GM23338 (cell line): ENCODE data around the gene SLC2A5. TPM values are rescaled to one million over a fixed set of nuclear protein-coding genes. Genes with fewer than 3 reads are reported as not detected.
A peak's percentile ranks its signal among the peaks of the same experiment; 100 is the strongest.

Experiments used
- ATAC-seq: fragments of 200-7000 bp; cut with Tn5 transposase; 3 replicates; pipeline ENCODE4 v1.9.1; 2020
- DNase-seq: peaks from one replicate; pipeline ENCODE4 v3.0.0-alpha.2; 2015; ENCODE audit warnings: low spot score
- H2AFZ ChIP-seq: fragments of 200-600 bp; sonication (generic); 2 replicates; pipeline ENCODE4 v1.8.0; 2016; ENCODE audit warnings: antibody characterized with exemption, mild to moderate bottlenecking, moderate library complexity
- H3F3A ChIP-seq: fragments of 200-600 bp; sonication (generic); replicated peaks from 2 replicates; pipeline ENCODE4 v1.8.0; 2017; ENCODE audit warnings: antibody characterized with exemption, mixed run types, low read depth
- H3K27ac ChIP-seq: fragments of 200-600 bp; sonication (generic); 2 replicates; pipeline ENCODE4 v1.6.1; 2016; ENCODE audit warnings: low read depth
- H3K27me3 ChIP-seq: fragments of 200-600 bp; sonication (generic); 2 replicates; pipeline ENCODE4 v1.8.0; 2016; ENCODE audit warnings: mild to moderate bottlenecking, mixed run types, moderate library complexity; ENCODE audit not compliant: insufficient read depth
- H3K36me3 ChIP-seq: fragments of 200-600 bp; sonication (generic); 2 replicates; pipeline ENCODE4 v1.8.0; 2016; ENCODE audit warnings: mild to moderate bottlenecking; ENCODE audit not compliant: insufficient read depth
- H3K4me1 ChIP-seq: fragments of 200-600 bp; sonication (generic); 2 replicates; pipeline ENCODE4 v1.8.0; 2016; ENCODE audit warnings: mild to moderate bottlenecking, moderate library complexity; ENCODE audit not compliant: insufficient read depth
- H3K4me2 ChIP-seq: fragments of 200-600 bp; sonication (generic); 2 replicates; pipeline ENCODE4 v1.7.1; 2017; ENCODE audit warnings: mixed run types
- H3K4me3 ChIP-seq: fragments of 200-600 bp; sonication (generic); 2 replicates; pipeline ENCODE4 v1.6.1; 2016; ENCODE audit warnings: mixed run types
- H3K79me2 ChIP-seq: fragments of 200-600 bp; sonication (generic); replicated peaks from 2 replicates; pipeline ENCODE4 v1.8.0; 2017; ENCODE audit warnings: mild to moderate bottlenecking; ENCODE audit not compliant: insufficient read depth
- H3K9me2 ChIP-seq: fragments of 200-600 bp; sonication (generic); 2 replicates; pipeline ENCODE4 v1.8.0; 2017; ENCODE audit not compliant: insufficient read depth
- H4K20me1 ChIP-seq: fragments of 200-600 bp; sonication (generic); replicated peaks from 2 replicates; pipeline ENCODE4 v1.8.0; 2017; ENCODE audit warnings: mild to moderate bottlenecking; ENCODE audit not compliant: insufficient read depth
- H3K27ac Mint-ChIP-seq: 2 replicates; pipeline ENCODE4 v1.8.0; 2020; ENCODE audit warnings: inconsistent platforms, mild to moderate bottlenecking, moderate library complexity, mixed read lengths
- H3K27me3 Mint-ChIP-seq: 3 replicates; pipeline ENCODE4 v1.8.0; 2022; ENCODE audit warnings: low read depth, mild to moderate bottlenecking, moderate library complexity, mixed read lengths, inconsistent platforms; ENCODE audit not compliant: insufficient read depth, poor library complexity
- H3K36me3 Mint-ChIP-seq: 3 replicates; pipeline ENCODE4 v1.8.0; 2021; ENCODE audit warnings: low read depth, mild to moderate bottlenecking, inconsistent platforms, moderate library complexity, mixed read lengths
- H3K4me1 Mint-ChIP-seq: 3 replicates; pipeline ENCODE4 v1.8.0; 2020; ENCODE audit warnings: mild to moderate bottlenecking, inconsistent platforms, mixed read lengths
- H3K4me3 Mint-ChIP-seq: 3 replicates; pipeline ENCODE4 v1.8.0; 2021; ENCODE audit warnings: moderate library complexity, mild to moderate bottlenecking, inconsistent platforms, mixed read lengths
- H3K9me3 Mint-ChIP-seq: 3 replicates; pipeline ENCODE4 v1.8.0; 2020; ENCODE audit warnings: moderate library complexity, mild to moderate bottlenecking, inconsistent platforms, mixed read lengths
- CREB1 ChIP-seq: fragments of 250-450 bp; sonication (Bioruptor Pico); IDR thresholded peaks from 2 replicates; pipeline ENCODE4 v1.5.0; 2020; ENCODE audit warnings: low read depth, mild to moderate bottlenecking, moderate library complexity
- EZH2 ChIP-seq: fragments of 200-600 bp; sonication (generic); IDR thresholded peaks from one replicate; pipeline ENCODE4 v1.8.0; 2017; ENCODE audit warnings: antibody characterized with exemption, mild to moderate bottlenecking, low read depth; ENCODE audit not compliant: unreplicated experiment
- EZH2phosphoT487 ChIP-seq: fragments of 200-600 bp; sonication (generic); IDR thresholded peaks from one replicate; pipeline ENCODE4 v1.8.1; 2018; ENCODE audit warnings: antibody characterized with exemption; ENCODE audit not compliant: unreplicated experiment
- JUNB ChIP-seq: IDR thresholded peaks from one replicate; pipeline ENCODE4 v1.6.1; 2016; ENCODE audit warnings: antibody characterized with exemption; ENCODE audit not compliant: unreplicated experiment
- NANOG ChIP-seq: IDR thresholded peaks from 2 replicates; pipeline ENCODE4 v1.6.1; 2016; ENCODE audit warnings: antibody characterized with exemption, borderline replicate concordance
- STAT1 ChIP-seq: IDR thresholded peaks from one replicate; pipeline ENCODE4 v1.6.1; 2016; ENCODE audit warnings: antibody characterized with exemption; ENCODE audit not compliant: unreplicated experiment
- ZNF331 ChIP-seq: fragments of 250-450 bp; sonication (Bioruptor Pico); IDR thresholded peaks from 2 replicates; pipeline ENCODE4 v1.5.0; 2020; ENCODE audit warnings: low read depth, mild to moderate bottlenecking, moderate library complexity
- polyA plus RNA-seq: library from polyadenylated mRNA; unstranded; fragments of >200 nt; fragmentation: Nextera tagmentation; extraction: Ambion mirVana; gene quantifications from 2 replicates; pipeline ENCODE4 v1.2.1, GENCODE V29; 2016
- total RNA-seq: library from RNA; depleted of rRNA; stranded (reverse); fragments of >200 nt; shearing (Covaris generic); gene quantifications from 2 replicates; pipeline ENCODE4 v1.2.3, GENCODE V29; 2014
- TF ChIP-seq, protein P1 (sequence below): IDR thresholded peaks from 2 replicates; pipeline ENCODE4 v1.6.1; 2016; ENCODE audit warnings: antibody characterized with exemption
- TF ChIP-seq, protein P2 (sequence below): IDR thresholded peaks from one replicate; pipeline ENCODE4 v1.6.1; 2018; ENCODE audit warnings: antibody characterized with exemption; ENCODE audit not compliant: unreplicated experiment
- TF ChIP-seq, protein P3 (sequence below), 2 experiments: fragments of 200-600 bp in 1 of 2; sonication (generic) in 1 of 2; conservative IDR thresholded peaks; 2 replicates each; pipeline versions ENCODE4 v1.5.1 to v1.6.1; 2016 to 2017; ENCODE audit warnings: antibody characterized with exemption in 2 of 2, low read depth in 2 of 2, mild to moderate bottlenecking in 2 of 2, moderate library complexity in 1 of 2
- TF ChIP-seq, protein P4 (sequence below): fragments of 250-450 bp; sonication (Bioruptor Pico); IDR thresholded peaks from 2 replicates; pipeline ENCODE4 v1.5.0; 2020; ENCODE audit warnings: mild to moderate bottlenecking, moderate library complexity

SLC2A5 gene
- total and polyA plus RNA-seq, 2 experiments from 2014 or later, result 0.03 TPM; not detected in 1

DNA sequence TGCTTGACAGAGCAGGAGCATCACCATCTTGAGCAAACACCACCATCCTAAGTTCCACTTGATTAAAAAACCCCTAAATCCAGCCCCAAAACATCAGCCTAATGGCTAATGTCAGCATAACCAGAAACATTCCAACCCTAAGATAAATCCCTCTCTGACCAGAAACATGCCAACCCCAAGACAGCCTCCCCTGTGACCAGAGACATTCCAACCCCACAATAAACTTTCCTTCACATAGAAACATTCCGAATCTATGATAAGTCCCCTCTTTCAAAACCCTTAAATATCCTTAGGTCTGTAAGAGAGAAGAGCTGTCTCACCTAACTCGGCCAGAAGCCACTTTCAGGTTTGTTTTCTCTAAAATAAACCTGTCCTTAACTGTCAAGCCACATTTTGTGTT lies 17.4 kb upstream of the SLC2A5 start:
- no peak for ATAC-seq
- Mint-ChIP-seq H3K36me3 (peaks cover 14% of the 10 kb centered on the region), H3K4me1 (peaks cover 7% of the 10 kb centered on the region; the same call in 2 of the 3 replicates), H3K9me3 (peaks cover 27% of the 10 kb centered on the region), H3K4me3 (no peak overlapping the region), H3K27me3 (no peaks in the 10 kb centered on the region), H3K27ac (no peak overlapping the region)
- Histone ChIP-seq H3K27me3 (no peaks in the 10 kb centered on the region), H2AFZ (no peak overlapping the region), H3K4me1 (no peaks in the 10 kb centered on the region; the same call in 1 of the 2 replicates), H3K79me2 (no peaks in the 10 kb centered on the region), H3K9me2 (no peaks in the 10 kb centered on the region), H3K4me3 (no peak overlapping the region), H3F3A (no peaks in the 10 kb centered on the region), H3K36me3 (no peaks in the 10 kb centered on the region), H3K4me2 (no peak overlapping the region), H4K20me1 (no peaks in the 10 kb centered on the region), H3K27ac (no peak overlapping the region)
- DNase-seq, result no peak
- TF ChIP-seq NANOG (no peak), ZNF331 (CRISPR knock-in tag) (no peak), EZH2phosphoT487 (no peak), EZH2 (no peak), JUNB (no peak)
- TF ChIP-seq, protein P1, sequence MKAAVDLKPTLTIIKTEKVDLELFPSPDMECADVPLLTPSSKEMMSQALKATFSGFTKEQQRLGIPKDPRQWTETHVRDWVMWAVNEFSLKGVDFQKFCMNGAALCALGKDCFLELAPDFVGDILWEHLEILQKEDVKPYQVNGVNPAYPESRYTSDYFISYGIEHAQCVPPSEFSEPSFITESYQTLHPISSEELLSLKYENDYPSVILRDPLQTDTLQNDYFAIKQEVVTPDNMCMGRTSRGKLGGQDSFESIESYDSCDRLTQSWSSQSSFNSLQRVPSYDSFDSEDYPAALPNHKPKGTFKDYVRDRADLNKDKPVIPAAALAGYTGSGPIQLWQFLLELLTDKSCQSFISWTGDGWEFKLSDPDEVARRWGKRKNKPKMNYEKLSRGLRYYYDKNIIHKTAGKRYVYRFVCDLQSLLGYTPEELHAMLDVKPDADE, result no peak

DNA sequence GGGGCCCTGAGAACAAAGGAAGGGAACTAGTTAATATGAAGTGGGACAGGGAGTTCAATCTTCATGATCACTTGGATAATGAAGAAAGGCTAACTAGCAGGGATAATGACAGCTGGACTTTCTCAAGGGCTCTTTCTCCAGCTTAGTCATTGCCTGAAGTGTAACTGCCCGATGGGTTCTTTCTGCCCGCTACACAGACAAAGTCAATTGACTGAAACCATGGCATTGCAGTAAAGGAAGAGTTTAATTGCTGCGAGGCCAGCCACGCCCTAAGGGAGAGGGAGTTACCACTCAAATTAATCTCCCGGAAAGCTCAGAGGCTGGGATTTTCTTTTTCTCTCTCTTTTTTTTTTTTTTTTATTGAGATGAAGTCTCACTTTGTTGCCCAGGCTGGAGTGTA lies 16.6 kb upstream of the SLC2A5 start:
- no peaks in the 10 kb centered on the region for H3K9me2 ChIP-seq
- no peaks in the 10 kb centered on the region for H3K36me3 ChIP-seq
- H3F3A ChIP-seq, result no peaks in the 10 kb centered on the region
- ATAC-seq (no peak), DNase-seq (no peak)
- H3K79me2 ChIP-seq, result no peaks in the 10 kb centered on the region
- no peaks in the 10 kb centered on the region for H4K20me1 ChIP-seq
- peaks cover 14% of the 10 kb centered on the region for H3K36me3 Mint-ChIP-seq
- peaks cover 7% of the 10 kb centered on the region; the same call in 2 of the 3 replicates for H3K4me1 Mint-ChIP-seq
- no peak overlapping the region for H3K4me2 ChIP-seq
- H3K27me3 ChIP-seq, result no peaks in the 10 kb centered on the region
- no peaks in the 10 kb centered on the region; the same call in 1 of the 2 replicates for H3K4me1 ChIP-seq
- no peak overlapping the region for H3K4me3 ChIP-seq
- H2AFZ ChIP-seq, result 0 out of 2 replicates have a peak overlapping the region, but pooled peaks have one; percentile 59
- no peaks in the 10 kb centered on the region for H3K27me3 Mint-ChIP-seq
- H3K9me3 Mint-ChIP-seq, result peaks cover 27% of the 10 kb centered on the region
- no peak overlapping the region for H3K27ac Mint-ChIP-seq
- no peak overlapping the region for H3K27ac ChIP-seq
- no peak overlapping the region for H3K4me3 Mint-ChIP-seq
- TF ChIP-seq, protein P2, sequence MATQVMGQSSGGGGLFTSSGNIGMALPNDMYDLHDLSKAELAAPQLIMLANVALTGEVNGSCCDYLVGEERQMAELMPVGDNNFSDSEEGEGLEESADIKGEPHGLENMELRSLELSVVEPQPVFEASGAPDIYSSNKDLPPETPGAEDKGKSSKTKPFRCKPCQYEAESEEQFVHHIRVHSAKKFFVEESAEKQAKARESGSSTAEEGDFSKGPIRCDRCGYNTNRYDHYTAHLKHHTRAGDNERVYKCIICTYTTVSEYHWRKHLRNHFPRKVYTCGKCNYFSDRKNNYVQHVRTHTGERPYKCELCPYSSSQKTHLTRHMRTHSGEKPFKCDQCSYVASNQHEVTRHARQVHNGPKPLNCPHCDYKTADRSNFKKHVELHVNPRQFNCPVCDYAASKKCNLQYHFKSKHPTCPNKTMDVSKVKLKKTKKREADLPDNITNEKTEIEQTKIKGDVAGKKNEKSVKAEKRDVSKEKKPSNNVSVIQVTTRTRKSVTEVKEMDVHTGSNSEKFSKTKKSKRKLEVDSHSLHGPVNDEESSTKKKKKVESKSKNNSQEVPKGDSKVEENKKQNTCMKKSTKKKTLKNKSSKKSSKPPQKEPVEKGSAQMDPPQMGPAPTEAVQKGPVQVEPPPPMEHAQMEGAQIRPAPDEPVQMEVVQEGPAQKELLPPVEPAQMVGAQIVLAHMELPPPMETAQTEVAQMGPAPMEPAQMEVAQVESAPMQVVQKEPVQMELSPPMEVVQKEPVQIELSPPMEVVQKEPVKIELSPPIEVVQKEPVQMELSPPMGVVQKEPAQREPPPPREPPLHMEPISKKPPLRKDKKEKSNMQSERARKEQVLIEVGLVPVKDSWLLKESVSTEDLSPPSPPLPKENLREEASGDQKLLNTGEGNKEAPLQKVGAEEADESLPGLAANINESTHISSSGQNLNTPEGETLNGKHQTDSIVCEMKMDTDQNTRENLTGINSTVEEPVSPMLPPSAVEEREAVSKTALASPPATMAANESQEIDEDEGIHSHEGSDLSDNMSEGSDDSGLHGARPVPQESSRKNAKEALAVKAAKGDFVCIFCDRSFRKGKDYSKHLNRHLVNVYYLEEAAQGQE, result no peak
- TF ChIP-seq, protein P3, sequence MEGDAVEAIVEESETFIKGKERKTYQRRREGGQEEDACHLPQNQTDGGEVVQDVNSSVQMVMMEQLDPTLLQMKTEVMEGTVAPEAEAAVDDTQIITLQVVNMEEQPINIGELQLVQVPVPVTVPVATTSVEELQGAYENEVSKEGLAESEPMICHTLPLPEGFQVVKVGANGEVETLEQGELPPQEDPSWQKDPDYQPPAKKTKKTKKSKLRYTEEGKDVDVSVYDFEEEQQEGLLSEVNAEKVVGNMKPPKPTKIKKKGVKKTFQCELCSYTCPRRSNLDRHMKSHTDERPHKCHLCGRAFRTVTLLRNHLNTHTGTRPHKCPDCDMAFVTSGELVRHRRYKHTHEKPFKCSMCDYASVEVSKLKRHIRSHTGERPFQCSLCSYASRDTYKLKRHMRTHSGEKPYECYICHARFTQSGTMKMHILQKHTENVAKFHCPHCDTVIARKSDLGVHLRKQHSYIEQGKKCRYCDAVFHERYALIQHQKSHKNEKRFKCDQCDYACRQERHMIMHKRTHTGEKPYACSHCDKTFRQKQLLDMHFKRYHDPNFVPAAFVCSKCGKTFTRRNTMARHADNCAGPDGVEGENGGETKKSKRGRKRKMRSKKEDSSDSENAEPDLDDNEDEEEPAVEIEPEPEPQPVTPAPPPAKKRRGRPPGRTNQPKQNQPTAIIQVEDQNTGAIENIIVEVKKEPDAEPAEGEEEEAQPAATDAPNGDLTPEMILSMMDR (conservative IDR thresholded peaks at IDR 0.05; ENCODE audit: low read depth in 2 of 2), result no peak
- TF ChIP-seq CREB1 (CRISPR knock-in tag) (no peak), STAT1 (no peak)
- TF ChIP-seq, protein P4, sequence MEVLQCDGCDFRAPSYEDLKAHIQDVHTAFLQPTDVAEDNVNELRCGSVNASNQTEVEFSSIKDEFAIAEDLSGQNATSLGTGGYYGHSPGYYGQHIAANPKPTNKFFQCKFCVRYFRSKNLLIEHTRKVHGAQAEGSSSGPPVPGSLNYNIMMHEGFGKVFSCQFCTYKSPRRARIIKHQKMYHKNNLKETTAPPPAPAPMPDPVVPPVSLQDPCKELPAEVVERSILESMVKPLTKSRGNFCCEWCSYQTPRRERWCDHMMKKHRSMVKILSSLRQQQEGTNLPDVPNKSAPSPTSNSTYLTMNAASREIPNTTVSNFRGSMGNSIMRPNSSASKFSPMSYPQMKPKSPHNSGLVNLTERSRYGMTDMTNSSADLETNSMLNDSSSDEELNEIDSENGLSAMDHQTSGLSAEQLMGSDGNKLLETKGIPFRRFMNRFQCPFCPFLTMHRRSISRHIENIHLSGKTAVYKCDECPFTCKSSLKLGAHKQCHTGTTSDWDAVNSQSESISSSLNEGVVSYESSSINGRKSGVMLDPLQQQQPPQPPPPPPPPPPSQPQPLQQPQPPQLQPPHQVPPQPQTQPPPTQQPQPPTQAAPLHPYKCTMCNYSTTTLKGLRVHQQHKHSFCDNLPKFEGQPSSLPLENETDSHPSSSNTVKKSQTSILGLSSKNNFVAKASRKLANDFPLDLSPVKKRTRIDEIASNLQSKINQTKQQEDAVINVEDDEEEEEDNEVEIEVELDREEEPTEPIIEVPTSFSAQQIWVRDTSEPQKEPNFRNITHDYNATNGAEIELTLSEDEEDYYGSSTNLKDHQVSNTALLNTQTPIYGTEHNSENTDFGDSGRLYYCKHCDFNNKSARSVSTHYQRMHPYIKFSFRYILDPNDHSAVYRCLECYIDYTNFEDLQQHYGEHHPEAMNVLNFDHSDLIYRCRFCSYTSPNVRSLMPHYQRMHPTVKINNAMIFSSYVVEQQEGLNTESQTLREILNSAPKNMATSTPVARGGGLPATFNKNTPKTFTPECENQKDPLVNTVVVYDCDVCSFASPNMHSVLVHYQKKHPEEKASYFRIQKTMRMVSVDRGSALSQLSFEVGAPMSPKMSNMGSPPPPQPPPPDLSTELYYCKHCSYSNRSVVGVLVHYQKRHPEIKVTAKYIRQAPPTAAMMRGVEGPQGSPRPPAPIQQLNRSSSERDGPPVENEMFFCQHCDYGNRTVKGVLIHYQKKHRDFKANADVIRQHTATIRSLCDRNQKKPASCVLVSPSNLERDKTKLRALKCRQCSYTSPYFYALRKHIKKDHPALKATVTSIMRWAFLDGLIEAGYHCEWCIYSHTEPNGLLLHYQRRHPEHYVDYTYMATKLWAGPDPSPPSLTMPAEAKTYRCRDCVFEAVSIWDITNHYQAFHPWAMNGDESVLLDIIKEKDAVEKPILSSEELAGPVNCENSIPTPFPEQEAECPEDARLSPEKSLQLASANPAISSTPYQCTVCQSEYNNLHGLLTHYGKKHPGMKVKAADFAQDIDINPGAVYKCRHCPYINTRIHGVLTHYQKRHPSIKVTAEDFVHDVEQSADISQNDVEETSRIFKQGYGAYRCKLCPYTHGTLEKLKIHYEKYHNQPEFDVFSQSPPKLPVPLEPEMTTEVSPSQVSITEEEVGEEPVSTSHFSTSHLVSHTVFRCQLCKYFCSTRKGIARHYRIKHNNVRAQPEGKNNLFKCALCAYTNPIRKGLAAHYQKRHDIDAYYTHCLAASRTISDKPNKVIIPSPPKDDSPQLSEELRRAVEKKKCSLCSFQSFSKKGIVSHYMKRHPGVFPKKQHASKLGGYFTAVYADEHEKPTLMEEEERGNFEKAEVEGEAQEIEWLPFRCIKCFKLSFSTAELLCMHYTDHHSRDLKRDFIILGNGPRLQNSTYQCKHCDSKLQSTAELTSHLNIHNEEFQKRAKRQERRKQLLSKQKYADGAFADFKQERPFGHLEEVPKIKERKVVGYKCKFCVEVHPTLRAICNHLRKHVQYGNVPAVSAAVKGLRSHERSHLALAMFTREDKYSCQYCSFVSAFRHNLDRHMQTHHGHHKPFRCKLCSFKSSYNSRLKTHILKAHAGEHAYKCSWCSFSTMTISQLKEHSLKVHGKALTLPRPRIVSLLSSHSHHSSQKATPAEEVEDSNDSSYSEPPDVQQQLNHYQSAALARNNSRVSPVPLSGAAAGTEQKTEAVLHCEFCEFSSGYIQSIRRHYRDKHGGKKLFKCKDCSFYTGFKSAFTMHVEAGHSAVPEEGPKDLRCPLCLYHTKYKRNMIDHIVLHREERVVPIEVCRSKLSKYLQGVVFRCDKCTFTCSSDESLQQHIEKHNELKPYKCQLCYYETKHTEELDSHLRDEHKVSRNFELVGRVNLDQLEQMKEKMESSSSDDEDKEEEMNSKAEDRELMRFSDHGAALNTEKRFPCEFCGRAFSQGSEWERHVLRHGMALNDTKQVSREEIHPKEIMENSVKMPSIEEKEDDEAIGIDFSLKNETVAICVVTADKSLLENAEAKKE (CRISPR knock-in tag), result no peak
